Vagina (tissue), 2 donors: Measurements from ENCODE around the gene PABPC1L. TPM values are rescaled to one million over a fixed set of nuclear protein-coding genes. Genes with fewer than 3 reads are reported as not detected.

ENCODE experiments used
- DNase-seq, 2 donors: peaks; one replicate each; pipeline ENCODE4 v3.0.0-alpha.2; 2017; ENCODE audit errors: extremely low spot score in 2 of 2
- H3K27ac ChIP-seq: fragments of 200-600 bp; sonication (generic); one replicate; pipeline ENCODE4 v1.5.1; 2019
- H3K27me3 ChIP-seq: fragments of 200-600 bp; sonication (generic); one replicate; pipeline ENCODE4 v1.5.1; 2019
- H3K36me3 ChIP-seq, 2 donors: fragments of 200-600 bp; sonication (generic); one replicate each; pipeline ENCODE4 v1.5.1; 2017 to 2019
- H3K4me1 ChIP-seq: fragments of 200-600 bp; sonication (generic); one replicate; pipeline ENCODE4 v1.5.1; 2019
- H3K4me3 ChIP-seq, 2 donors: fragments of 200-600 bp; sonication (generic); 1 replicate in 1 of 2; 2 replicates in 1 of 2; pipeline ENCODE4 v1.5.1; 2016 to 2019
- H3K9me3 ChIP-seq: fragments of 200-600 bp; sonication (generic); one replicate; pipeline ENCODE4 v1.5.1; 2019
- CTCF ChIP-seq, 3 experiments: fragments of 450-650 bp in 2 of 3; fragments of 200-600 bp in 1 of 3; sonication (generic) in 1 of 3; IDR thresholded peaks; one replicate each; pipeline ENCODE4 v1.5.1; 2017 to 2019; ENCODE audit warnings: antibody characterized with exemption in 3 of 3, mild to moderate bottlenecking in 2 of 3, moderate library complexity in 2 of 3
- POLR2A ChIP-seq, 2 donors: fragments of 450-650 bp; IDR thresholded peaks; one replicate each; pipeline ENCODE4 v1.6.1; 2017; ENCODE audit warnings: antibody characterized with exemption in 2 of 2, mild to moderate bottlenecking in 2 of 2, moderate library complexity in 2 of 2
- POLR2AphosphoS5 ChIP-seq, 2 donors: sonication (generic); formaldehyde crosslinking; IDR thresholded peaks; one replicate each; pipeline ENCODE4 v1.9.0; 2017; ENCODE audit warnings: antibody characterized with exemption in 2 of 2, mild to moderate bottlenecking in 2 of 2, low read depth in 1 of 2; ENCODE audit not compliant: insufficient read depth in 1 of 2
- intact Hi-C: fragments of 100-400 bp; cut with DNase I; formaldehyde crosslinking; loops from one replicate; pipeline ENCODE4 v1.15.1; 2023
- total RNA-seq: library from RNA; depleted of rRNA; stranded (reverse); fragments of >200 nt; gene quantifications from one replicate; pipeline ENCODE4 v1.2.3, GENCODE V29; 2016

Gene PABPC1L
- total RNA-seq, 1 donor from 2014 or later: 19.6 TPM

- intact Hi-C loops: no loop called here
- no peaks in the 10 kb centered on the region for H3K4me1 ChIP-seq
- no peaks in the 10 kb centered on the region for H3K27me3 ChIP-seq
- H3K36me3 ChIP-seq: peaks cover 0 to 67% of the 10 kb centered on the region in 2 donors
- no peak for TF ChIP-seq CTCF (IDR thresholded peaks at IDR 0.05)
- TF ChIP-seq POLR2AphosphoS5 (IDR thresholded peaks at IDR 0.05; ENCODE audit: insufficient read depth in 1 of 2, low read depth in 1 of 2): no peak
- no peak for TF ChIP-seq POLR2A (IDR thresholded peaks at IDR 0.05)
- H3K9me3 ChIP-seq: no peaks in the 10 kb centered on the region
- DNase-seq: no peak
- H3K4me3 ChIP-seq: no peak overlapping the region
- H3K27ac ChIP-seq: no peak overlapping the region
Observed at GRCh38 chr20:44948107-44948506, 38.2 kb downstream of the PABPC1L start.

GRCh38 chr20:44948513-44948912 is 38.7 kb downstream of the PABPC1L start:
- Histone ChIP-seq H3K27ac (no peak overlapping the region), H3K9me3 (no peaks in the 10 kb centered on the region), H3K4me1 (no peaks in the 10 kb centered on the region), H3K36me3 (peaks cover 0 to 63% of the 10 kb centered on the region in 2 donors), H3K27me3 (no peaks in the 10 kb centered on the region), H3K4me3 (no peak overlapping the region)
- no peak for DNase-seq
- intact Hi-C loops: no loop called here
- TF ChIP-seq POLR2A (IDR thresholded peaks at IDR 0.05) (no peak), CTCF (IDR thresholded peaks at IDR 0.05) (no peak), POLR2AphosphoS5 (IDR thresholded peaks at IDR 0.05; ENCODE audit: insufficient read depth in 1 of 2, low read depth in 1 of 2) (no peak)

GRCh38 chr20:44950368-44950767 is 40.5 kb downstream of the PABPC1L start:
- TF ChIP-seq POLR2A (IDR thresholded peaks at IDR 0.05) (no peak), POLR2AphosphoS5 (IDR thresholded peaks at IDR 0.05; ENCODE audit: insufficient read depth in 1 of 2, low read depth in 1 of 2) (no peak), CTCF (IDR thresholded peaks at IDR 0.05) (no peak)
- Histone ChIP-seq H3K4me1 (no peaks in the 10 kb centered on the region), H3K27ac (no peak overlapping the region), H3K27me3 (no peaks in the 10 kb centered on the region), H3K36me3 (peaks cover 0 to 73% of the 10 kb centered on the region in 2 donors), H3K4me3 (no peak overlapping the region), H3K9me3 (no peaks in the 10 kb centered on the region)
- intact Hi-C loops: no loop called here
- DNase-seq: no peak

DNA sequence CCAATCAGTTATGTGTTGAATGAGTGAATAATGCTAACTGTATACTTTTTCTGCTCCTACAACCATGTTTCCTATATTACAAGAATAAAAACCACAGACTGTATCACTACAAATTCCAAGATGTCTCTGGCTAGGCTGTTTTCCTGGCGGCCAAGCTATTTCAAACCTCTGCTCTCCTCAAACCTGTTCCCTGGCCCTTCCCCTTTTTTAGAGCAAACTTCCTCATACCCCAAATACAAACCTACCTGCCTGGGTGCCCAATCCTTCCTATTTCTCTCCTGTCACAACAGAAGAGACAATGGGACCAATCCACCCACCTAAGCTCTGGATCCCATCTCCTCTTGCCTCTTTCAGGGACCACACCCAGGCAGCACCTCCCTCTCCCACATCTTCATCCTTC is 42.9 kb downstream of the PABPC1L start:
- intact Hi-C loops: no loop called here
- TF ChIP-seq POLR2A (IDR thresholded peaks at IDR 0.05): no peak
- no peak for TF ChIP-seq CTCF (IDR thresholded peaks at IDR 0.05)
- TF ChIP-seq POLR2AphosphoS5 (IDR thresholded peaks at IDR 0.05; ENCODE audit: insufficient read depth in 1 of 2, low read depth in 1 of 2): no peak
- Histone ChIP-seq H3K36me3 (peaks cover 0 to 62% of the 10 kb centered on the region in 2 donors), H3K27ac (no peak overlapping the region), H3K27me3 (no peaks in the 10 kb centered on the region), H3K4me3 (no peak overlapping the region), H3K9me3 (no peaks in the 10 kb centered on the region), H3K4me1 (no peaks in the 10 kb centered on the region)
- no peak for DNase-seq

- Histone ChIP-seq H3K27ac (no peak overlapping the region), H3K27me3 (no peaks in the 10 kb centered on the region), H3K4me1 (peaks cover 3% of the 10 kb centered on the region), H3K9me3 (no peaks in the 10 kb centered on the region), H3K4me3 (no peak overlapping the region), H3K36me3 (peaks cover 0 to 47% of the 10 kb centered on the region in 2 donors)
- no peak for DNase-seq
- TF ChIP-seq POLR2AphosphoS5 (IDR thresholded peaks at IDR 0.05; ENCODE audit: insufficient read depth in 1 of 2, low read depth in 1 of 2) (no peak), POLR2A (IDR thresholded peaks at IDR 0.05) (no peak), CTCF (IDR thresholded peaks at IDR 0.05) (no peak)
- intact Hi-C loops: no loop called here
Observed at GRCh38 chr20:44954211-44954610, 44.4 kb downstream of the PABPC1L start.
